NCI-H446 (cell line): ENCODE measurements around the gene SLC25A23.
"Not testable (repeated sequence)": the region's sequence is repeated elsewhere in the genome, so short reads cannot be mapped to it uniquely, and the experiment has no call there.

Experiments used
- DNase-seq, 2 experiments: peaks; one replicate each; lab custom pipeline; 2025; lab: John Stamatoyannopoulos, UW

SLC25A23 gene

DNA sequence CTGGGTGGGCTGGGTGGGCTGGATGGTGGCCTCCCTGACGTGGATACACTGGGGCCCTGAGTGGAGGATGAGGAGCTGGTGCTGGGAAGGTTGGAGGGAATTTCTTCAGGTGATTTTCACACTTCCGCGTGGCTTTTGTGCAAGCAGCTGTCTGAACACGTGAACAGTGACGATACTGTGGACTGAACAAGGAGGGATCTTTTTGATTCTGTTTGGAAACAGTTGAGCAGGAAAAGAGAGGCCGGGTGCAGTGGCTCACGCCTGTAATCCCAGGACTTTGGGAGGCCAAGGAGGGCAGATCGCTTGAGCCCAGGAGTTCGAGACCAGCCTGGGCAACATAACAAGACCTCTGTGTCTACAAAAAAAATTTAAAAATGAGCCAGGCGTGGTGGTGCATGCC is 57.5 kb downstream of the SLC25A23 start:
- no peak for DNase-seq

DNA sequence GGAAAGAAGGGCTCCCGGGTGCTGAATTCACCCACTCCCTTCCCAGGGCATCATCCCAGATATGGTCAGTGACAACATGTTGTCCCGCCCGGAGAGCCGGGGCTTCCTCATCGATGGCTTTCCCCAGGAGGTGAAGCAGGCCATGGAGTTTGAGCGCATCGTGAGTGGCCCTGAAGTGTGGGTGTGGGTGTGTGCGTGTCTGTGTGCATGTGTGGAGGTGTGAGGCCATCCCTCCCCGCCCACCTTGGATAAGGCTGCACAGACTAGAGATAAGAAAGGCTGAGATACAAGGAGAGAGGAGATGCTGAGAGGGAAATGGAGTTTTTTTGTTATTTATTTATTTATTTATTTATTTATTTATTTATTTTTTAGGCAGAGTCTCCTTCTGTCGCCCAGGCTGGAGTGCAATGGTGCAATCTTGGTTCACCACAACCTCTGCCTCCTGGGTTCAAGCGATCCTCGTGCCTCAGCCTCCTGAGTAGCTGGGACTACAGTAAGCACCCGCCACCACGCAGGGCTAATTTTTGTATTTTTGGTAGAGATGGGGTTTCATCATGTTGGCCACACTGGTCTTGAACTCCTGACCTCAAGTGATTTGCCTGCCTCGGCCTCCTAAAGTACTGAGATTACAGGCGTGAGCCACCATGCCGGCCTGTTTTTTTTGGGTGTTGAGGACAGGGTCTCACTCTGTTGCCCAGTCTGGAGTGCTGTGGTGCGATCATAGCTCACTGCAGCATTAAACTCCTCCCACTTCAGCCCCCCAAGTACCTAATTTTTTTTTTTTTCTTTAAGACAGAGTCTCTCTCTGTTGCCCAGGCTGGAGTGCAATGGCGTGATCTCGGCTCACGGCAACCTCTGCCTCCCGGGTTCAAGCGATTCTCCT is 59.3 kb downstream of the SLC25A23 start:
- DNase-seq: not testable (repeated sequence)

DNA sequence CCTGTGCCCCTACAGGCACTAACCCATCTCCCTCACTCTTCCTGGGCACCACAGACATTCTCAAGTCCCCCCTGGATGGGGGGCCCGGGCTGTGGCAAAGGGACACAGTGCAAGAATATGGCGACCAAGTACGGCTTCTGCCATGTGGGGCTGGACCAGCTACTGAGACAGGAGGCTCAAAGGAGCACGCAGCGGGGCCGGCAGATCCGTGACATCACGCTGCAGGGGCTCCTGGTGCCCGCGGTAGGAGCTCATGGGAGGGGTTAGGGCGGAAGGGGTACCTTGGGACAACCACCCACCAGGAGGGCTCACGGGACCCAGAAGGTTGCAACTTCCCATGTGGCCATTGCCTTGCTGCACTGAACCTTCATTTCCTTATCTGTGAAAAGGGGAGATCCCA is 63.3 kb downstream of the SLC25A23 start:
- no peak for DNase-seq

DNA sequence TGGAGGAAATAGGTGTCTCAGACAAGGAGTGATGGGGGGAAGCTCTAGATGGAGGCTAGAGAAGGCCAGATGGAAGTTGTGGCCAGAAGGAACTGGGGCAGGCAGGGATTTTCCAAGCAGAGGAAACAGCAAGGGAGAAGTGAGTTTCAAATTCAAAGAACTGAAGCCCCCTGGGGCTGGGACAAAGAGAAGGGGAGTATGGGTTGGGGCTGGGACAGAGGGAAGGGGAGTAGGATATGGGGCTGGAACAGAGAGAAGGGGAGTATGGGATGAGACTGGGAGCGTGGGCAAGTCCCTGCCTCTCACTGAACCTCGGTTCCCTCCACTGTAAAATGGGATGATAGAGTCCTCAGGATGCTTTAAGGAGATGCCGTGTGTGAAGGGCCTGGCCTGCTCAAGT is 64.8 kb downstream of the SLC25A23 start:
- no peak for DNase-seq

DNA sequence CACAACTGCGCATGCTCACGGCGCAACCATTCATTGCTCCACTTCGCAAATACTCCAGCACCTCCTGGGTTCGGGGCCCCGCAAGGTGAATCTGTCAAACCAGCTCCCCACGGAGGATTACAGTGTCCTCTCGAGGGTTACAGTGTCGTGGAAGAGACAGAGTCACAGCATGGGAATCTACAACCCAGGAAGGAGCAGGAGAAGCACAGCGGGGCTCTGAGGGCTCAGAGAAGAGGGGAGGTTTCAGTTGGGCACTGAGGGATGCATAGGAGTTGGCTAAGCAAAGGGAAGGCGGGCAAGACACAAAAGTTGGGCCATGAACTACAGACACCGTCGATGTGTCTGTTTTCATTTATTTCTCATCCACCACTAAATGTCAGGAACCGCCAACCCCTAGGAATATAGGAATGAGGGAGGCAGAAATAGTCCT is 65.6 kb downstream of the SLC25A23 start:
- DNase-seq: no peak

DNA sequence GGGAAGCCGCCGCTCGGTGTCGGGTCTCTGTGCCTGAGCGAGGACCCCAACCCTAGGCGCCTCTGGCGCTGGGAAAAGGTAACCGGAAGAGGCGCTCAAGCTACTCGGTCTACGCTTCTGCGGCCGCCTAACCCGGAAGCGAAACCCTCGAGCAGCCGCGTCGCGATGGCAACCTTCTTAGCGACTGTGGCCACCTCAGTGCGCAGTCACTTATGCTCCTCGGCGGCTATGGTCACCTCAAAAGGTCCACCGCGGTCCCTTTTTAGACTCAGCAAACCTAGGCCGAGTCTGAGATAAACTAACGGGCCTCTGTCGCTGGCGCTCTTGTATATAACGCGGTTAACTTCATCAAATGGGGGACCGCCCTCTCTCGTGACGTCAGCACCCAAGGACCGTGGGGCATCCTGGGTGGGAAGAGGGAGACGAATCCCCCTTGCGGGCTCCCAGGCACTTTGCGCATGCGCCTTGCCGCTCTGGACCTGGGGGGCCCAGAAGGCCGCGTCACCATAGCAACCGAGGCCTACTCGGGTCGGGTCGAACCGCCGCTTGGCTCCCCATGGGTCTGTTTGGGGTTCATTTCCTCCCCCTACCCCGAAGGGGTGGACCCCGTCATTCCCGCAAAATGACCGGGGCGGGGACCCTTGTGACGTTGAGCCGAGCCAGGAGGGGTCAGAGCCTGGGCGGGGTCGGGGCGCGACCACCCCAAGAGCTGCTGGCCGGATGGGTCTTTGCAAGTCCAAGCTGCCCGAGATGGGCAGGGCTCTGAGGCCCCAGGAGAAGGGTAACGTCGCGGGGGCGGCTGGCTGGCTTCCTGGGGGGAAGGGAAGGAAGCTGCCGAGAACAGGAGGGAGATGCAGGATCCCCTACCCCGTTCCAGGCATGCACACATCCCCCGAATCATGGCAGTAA is 66.3 kb downstream of the SLC25A23 start, which contains the start of gene GTF2F1:
Gene GTF2F1, minus strand, starts transcription at position 91 of the 909 bp plus-strand sequence. CDS start 169 bp downstream, outside the sequence.
- peak; percentile 97 for DNase-seq

DNA sequence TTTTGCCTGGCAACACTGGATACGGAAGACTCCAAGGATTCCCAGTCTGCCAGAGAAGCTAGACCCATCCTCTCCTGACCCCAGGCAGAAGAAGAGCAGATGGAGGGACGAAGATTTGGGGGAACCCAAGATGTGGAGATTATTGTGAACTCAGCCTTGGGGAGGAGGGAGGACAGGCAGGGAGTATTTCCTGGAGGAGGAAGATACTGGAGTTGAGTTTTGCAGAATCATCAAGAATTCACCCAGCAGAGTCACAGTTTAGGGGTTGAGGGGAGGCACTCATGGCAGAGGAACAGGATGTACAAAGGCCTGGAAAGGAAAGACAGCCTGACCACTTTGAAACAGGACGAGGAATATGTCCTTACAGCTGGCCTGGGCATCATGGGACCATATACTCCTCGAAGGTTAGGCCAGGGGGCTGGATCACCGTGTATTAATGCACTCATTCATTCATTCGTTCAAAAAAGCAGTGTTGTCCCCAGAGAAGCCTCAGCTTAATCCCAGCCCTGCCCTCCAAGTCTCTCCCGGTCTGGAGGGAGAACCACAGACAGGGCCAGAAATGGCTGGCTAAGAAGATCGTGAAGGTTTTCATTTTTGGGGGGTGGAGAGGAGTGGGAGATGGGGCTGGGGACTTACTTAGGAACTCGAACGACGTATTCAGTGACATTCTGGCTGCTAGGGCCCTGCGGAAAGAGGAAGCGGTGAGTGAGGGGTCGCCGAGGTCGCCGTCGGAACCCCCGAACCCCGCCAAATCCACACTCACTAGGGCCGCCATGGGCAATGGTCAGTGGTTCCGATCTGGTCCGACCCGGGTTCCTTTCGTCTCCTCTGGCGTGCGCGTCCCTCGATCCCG is 67.1 kb downstream of the SLC25A23 start:
- no peak for DNase-seq
